ENCODE results near the gene CD9.

GRCh38 chr12:6215120-6215807 lies 15.1 kb downstream of the CD9 start:
- TF ChIP-seq, protein P1, sequence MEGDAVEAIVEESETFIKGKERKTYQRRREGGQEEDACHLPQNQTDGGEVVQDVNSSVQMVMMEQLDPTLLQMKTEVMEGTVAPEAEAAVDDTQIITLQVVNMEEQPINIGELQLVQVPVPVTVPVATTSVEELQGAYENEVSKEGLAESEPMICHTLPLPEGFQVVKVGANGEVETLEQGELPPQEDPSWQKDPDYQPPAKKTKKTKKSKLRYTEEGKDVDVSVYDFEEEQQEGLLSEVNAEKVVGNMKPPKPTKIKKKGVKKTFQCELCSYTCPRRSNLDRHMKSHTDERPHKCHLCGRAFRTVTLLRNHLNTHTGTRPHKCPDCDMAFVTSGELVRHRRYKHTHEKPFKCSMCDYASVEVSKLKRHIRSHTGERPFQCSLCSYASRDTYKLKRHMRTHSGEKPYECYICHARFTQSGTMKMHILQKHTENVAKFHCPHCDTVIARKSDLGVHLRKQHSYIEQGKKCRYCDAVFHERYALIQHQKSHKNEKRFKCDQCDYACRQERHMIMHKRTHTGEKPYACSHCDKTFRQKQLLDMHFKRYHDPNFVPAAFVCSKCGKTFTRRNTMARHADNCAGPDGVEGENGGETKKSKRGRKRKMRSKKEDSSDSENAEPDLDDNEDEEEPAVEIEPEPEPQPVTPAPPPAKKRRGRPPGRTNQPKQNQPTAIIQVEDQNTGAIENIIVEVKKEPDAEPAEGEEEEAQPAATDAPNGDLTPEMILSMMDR (IDR thresholded peaks at IDR 0.05): no peak
- TF ChIP-seq EZH2 (IDR thresholded peaks at IDR 0.05; ENCODE audit: borderline replicate concordance, insufficient read depth, low read depth, low read length, poor library complexity, severe bottlenecking): no peak

Data from B cell (primary cell).